ENCODE measurements around the gene RALGDS. TPM values are rescaled to one million over a fixed set of nuclear protein-coding genes. Genes with fewer than 3 reads are reported as not detected.

RALGDS gene
- total RNA-seq, 1 experiment from 2014 or later: 36.1 TPM

DNA sequence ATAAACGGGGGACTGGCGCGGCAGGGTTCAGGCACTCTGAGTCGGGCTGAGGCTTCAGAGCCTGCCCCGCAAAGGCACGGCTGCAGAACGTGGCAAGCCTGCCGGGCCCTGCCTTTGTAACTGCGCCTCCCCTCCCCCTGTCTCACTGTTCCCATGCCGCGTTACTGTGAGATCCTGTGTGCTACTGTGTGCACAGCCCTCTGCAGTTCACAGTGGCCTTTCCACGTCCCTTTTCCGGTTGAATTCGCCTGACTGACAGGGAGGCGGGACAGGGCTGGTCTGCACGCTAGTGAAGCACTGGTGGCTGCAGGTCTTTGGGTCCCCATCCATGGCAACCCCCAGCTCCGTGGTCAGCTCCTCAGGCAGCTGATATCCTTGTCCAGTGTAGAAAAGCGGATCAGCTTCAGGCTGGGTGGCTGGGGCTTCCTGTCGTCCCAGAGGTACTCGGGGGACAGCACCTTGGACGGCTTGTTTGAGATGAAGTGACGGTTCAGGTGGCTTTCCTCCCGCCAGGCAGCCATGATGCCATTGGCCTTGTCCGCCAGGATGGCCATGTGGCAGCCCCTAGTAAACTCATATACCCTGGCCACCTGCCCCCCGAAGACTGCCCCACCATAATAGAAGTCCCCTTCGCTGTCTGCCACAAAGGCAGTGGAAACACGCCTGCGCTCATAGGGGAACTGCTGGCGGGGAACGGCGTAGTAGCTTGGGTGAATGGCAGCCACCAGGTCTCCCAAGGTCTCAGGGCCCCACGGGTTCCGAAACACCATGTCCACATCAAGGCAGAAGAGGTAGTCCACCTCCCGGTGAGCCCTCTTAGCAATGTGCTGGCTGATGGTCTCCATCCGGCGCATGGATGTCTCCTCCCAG lies 32.4 kb upstream of the RALGDS start:
- H3K27me3 ChIP-seq (ENCODE audit: insufficient read depth, low read length): no peaks in the 10 kb centered on the region
- no peaks in the 10 kb centered on the region for H3K9me3 ChIP-seq (ENCODE audit: control insufficient read depth in 1 of 2, insufficient read depth in 1 of 2, low read depth in 1 of 2, low read length in 2 of 2)
- H3K36me3 ChIP-seq (ENCODE audit: control insufficient read depth in 1 of 2, insufficient read depth in 2 of 2, low read length in 2 of 2): no peaks in the 10 kb centered on the region
- ATAC-seq: no peak
- H3K27ac ChIP-seq (ENCODE audit: low read depth, low read length): no peak overlapping the region
- BruUV-seq (replicated peaks): no TSS peak
- CTCF ChIA-PET: no interaction called here
- H3K79me2 ChIP-seq (ENCODE audit: insufficient read depth, low read length): peaks cover 3% of the 10 kb centered on the region
- peaks cover 5 to 10% of the 10 kb centered on the region in 2 experiments; a peak in 3 of 4 replicates for H3K4me1 ChIP-seq (ENCODE audit: control insufficient read depth in 1 of 2, insufficient read depth in 2 of 2, low read length in 2 of 2)
- H3K9ac ChIP-seq (ENCODE audit: low read length): no peak overlapping the region
- DNase-seq (ENCODE audit: low read depth, low spot score): no peak
- intact Hi-C loops (cut with micrococcal nuclease): no loop called here
- TF ChIP-seq, protein P1, sequence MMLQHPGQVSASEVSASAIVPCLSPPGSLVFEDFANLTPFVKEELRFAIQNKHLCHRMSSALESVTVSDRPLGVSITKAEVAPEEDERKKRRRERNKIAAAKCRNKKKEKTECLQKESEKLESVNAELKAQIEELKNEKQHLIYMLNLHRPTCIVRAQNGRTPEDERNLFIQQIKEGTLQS (IDR thresholded peaks at IDR 0.05): no peak
- TF ChIP-seq SP1 (IDR thresholded peaks at IDR 0.05; ENCODE audit: low read depth): no peak
- TF ChIP-seq, protein P2, sequence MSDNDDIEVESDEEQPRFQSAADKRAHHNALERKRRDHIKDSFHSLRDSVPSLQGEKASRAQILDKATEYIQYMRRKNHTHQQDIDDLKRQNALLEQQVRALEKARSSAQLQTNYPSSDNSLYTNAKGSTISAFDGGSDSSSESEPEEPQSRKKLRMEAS (IDR thresholded peaks at IDR 0.05): no peak
- no peak for TF ChIP-seq EZH2phosphoT487 (IDR thresholded peaks at IDR 0.05; ENCODE audit: borderline replicate concordance)
- TF ChIP-seq SIN3A (IDR thresholded peaks at IDR 0.05; ENCODE audit: low read depth): no peak
- TF ChIP-seq, protein P3, sequence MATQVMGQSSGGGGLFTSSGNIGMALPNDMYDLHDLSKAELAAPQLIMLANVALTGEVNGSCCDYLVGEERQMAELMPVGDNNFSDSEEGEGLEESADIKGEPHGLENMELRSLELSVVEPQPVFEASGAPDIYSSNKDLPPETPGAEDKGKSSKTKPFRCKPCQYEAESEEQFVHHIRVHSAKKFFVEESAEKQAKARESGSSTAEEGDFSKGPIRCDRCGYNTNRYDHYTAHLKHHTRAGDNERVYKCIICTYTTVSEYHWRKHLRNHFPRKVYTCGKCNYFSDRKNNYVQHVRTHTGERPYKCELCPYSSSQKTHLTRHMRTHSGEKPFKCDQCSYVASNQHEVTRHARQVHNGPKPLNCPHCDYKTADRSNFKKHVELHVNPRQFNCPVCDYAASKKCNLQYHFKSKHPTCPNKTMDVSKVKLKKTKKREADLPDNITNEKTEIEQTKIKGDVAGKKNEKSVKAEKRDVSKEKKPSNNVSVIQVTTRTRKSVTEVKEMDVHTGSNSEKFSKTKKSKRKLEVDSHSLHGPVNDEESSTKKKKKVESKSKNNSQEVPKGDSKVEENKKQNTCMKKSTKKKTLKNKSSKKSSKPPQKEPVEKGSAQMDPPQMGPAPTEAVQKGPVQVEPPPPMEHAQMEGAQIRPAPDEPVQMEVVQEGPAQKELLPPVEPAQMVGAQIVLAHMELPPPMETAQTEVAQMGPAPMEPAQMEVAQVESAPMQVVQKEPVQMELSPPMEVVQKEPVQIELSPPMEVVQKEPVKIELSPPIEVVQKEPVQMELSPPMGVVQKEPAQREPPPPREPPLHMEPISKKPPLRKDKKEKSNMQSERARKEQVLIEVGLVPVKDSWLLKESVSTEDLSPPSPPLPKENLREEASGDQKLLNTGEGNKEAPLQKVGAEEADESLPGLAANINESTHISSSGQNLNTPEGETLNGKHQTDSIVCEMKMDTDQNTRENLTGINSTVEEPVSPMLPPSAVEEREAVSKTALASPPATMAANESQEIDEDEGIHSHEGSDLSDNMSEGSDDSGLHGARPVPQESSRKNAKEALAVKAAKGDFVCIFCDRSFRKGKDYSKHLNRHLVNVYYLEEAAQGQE (IDR thresholded peaks at IDR 0.05; ENCODE audit: low read depth): no peak
- no peak for TF ChIP-seq FOSL1 (IDR thresholded peaks at IDR 0.05; ENCODE audit: low read depth)
- TF ChIP-seq, protein P4, sequence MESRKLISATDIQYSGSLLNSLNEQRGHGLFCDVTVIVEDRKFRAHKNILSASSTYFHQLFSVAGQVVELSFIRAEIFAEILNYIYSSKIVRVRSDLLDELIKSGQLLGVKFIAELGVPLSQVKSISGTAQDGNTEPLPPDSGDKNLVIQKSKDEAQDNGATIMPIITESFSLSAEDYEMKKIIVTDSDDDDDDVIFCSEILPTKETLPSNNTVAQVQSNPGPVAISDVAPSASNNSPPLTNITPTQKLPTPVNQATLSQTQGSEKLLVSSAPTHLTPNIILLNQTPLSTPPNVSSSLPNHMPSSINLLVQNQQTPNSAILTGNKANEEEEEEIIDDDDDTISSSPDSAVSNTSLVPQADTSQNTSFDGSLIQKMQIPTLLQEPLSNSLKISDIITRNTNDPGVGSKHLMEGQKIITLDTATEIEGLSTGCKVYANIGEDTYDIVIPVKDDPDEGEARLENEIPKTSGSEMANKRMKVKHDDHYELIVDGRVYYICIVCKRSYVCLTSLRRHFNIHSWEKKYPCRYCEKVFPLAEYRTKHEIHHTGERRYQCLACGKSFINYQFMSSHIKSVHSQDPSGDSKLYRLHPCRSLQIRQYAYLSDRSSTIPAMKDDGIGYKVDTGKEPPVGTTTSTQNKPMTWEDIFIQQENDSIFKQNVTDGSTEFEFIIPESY (IDR thresholded peaks at IDR 0.05; ENCODE audit: extremely low read depth, insufficient replicate concordance, low read length): no peak
- TF ChIP-seq YY1 (IDR thresholded peaks at IDR 0.05; ENCODE audit: extremely low read depth, insufficient replicate concordance, low read depth, low read length): no peak
- no peak for TF ChIP-seq JUND (IDR thresholded peaks at IDR 0.05)
- TF ChIP-seq EGR1 (IDR thresholded peaks at IDR 0.05; ENCODE audit: low read depth): no peak
- no peak for TF ChIP-seq POLR2A (IDR thresholded peaks at IDR 0.05; ENCODE audit: borderline replicate concordance, extremely low read depth, insufficient read depth, insufficient read length)
- no peak for TF ChIP-seq RAD21 (IDR thresholded peaks at IDR 0.05; ENCODE audit: low read depth)
- no peak overlapping the region for H2AFZ ChIP-seq (ENCODE audit: low read depth, low read length, poor library complexity, severe bottlenecking)
- H3K9me2 ChIP-seq (ENCODE audit: insufficient read depth): no peaks in the 10 kb centered on the region
- H4K20me1 ChIP-seq (ENCODE audit: insufficient read depth): no peaks in the 10 kb centered on the region
- POLR2A ChIA-PET: no interaction called here
- RAD21 ChIA-PET (ENCODE audit: low non-redundant PET in 1 of 2, low total read pairs in 2 of 2, uncharacterized antibody in 2 of 2, unreplicated experiment in 2 of 2): no interaction called here
- H3K4me2 ChIP-seq (ENCODE audit: low read length): no peak overlapping the region
- no peak overlapping the region for H3K4me3 ChIP-seq (replicated peaks in 1 of 2; ENCODE audit: low read depth in 1 of 2, low read length in 2 of 2)
